Left ventricle myocardium inferior (tissue), 1 donor: Measurements from ENCODE around the gene SLC29A1. TPM values are rescaled to one million over a fixed set of nuclear protein-coding genes. Genes with fewer than 3 reads are reported as not detected.

Experiments
- DNase-seq: peaks from one replicate; pipeline ENCODE4 v3.0.0-alpha.2; 2020
- H3K27ac ChIP-seq: fragments of 200-600 bp; replicated peaks from 2 replicates; pipeline ENCODE4 v1.8.0; 2021
- H3K27me3 ChIP-seq: fragments of 200-600 bp; 2 replicates; pipeline ENCODE4 v1.8.0; 2021; ENCODE audit warnings: low read depth
- H3K36me3 ChIP-seq: fragments of 200-600 bp; 2 replicates; pipeline ENCODE4 v1.8.0; 2021
- H3K4me1 ChIP-seq: fragments of 200-600 bp; 2 replicates; pipeline ENCODE4 v1.8.0; 2021
- H3K4me3 ChIP-seq: fragments of 200-600 bp; 2 replicates; pipeline ENCODE4 v1.8.0; 2021; ENCODE audit warnings: mild to moderate bottlenecking, moderate library complexity
- H3K9me3 ChIP-seq: fragments of 200-600 bp; replicated peaks from 2 replicates; pipeline ENCODE4 v1.8.0; 2021
- CTCF ChIP-seq: fragments of 200-600 bp; IDR thresholded peaks from 2 replicates; pipeline ENCODE4 v1.8.0; 2021; ENCODE audit warnings: antibody characterized with exemption, mild to moderate bottlenecking, borderline replicate concordance
- intact Hi-C: fragments of 100-400 bp; cut with micrococcal nuclease; formaldehyde crosslinking; loops from one replicate; pipeline ENCODE4 v1.11.0; 2022
- total RNA-seq: library from RNA; stranded (reverse); fragmentation: NEBNext Ultra II Directional; extraction: Animal tissue kit (Norgen Biotek cat#: 25700); gene quantifications from one replicate; pipeline ENCODE4 v1.2.1, GENCODE V29; 2021
- donor health status: DM: no; HTN: yes; CAD: no; lungs with severe emphysema.

SLC29A1 gene
- total RNA-seq, 1 donor from 2014 or later = 154 TPM

- H3K4me3 ChIP-seq = peak within 1 kb of the TSS; percentile 81
- TF ChIP-seq CTCF = peak; percentile 36
- peak within 1 kb of the TSS; percentile 82 for H3K27ac ChIP-seq
- no peaks in the 10 kb centered on the region for H3K9me3 ChIP-seq
- peaks cover 22% of the 10 kb centered on the region for H3K27me3 ChIP-seq
- peaks cover 2% of the 10 kb centered on the region for H3K36me3 ChIP-seq
- peak; percentile 97 for DNase-seq
- peaks cover 36% of the 10 kb centered on the region for H3K4me1 ChIP-seq
- intact Hi-C loops = no loop called here
These were observed 41.8 kb downstream of the SLC29A1 start, which contains the start of gene NFKBIE for GRCh38 chr6:44265007-44265721. Gene NFKBIE (minus strand): TSS chr6:44265551. CDS start chr6:44265346, 205 bp downstream.

GRCh38 chr6:44265722-44266233 lies 42.4 kb downstream of the SLC29A1 start:
- H3K36me3 ChIP-seq = no peaks in the 10 kb centered on the region
- H3K4me3 ChIP-seq = peak overlapping the region; percentile 81
- TF ChIP-seq CTCF = no peak
- intact Hi-C loops = no loop called here
- peaks cover 28% of the 10 kb centered on the region for H3K27me3 ChIP-seq
- H3K9me3 ChIP-seq = no peaks in the 10 kb centered on the region
- DNase-seq = no peak
- peaks cover 39% of the 10 kb centered on the region for H3K4me1 ChIP-seq
- peak overlapping the region; percentile 82 for H3K27ac ChIP-seq

- no peak for DNase-seq
- Histone ChIP-seq H3K4me3 (no peak overlapping the region), H3K27me3 (peaks cover 34% of the 10 kb centered on the region), H3K27ac (no peak overlapping the region), H3K9me3 (no peaks in the 10 kb centered on the region), H3K4me1 (peaks cover 39% of the 10 kb centered on the region), H3K36me3 (no peaks in the 10 kb centered on the region)
- intact Hi-C loops = no loop called here
- TF ChIP-seq CTCF = no peak
These were observed 43.0 kb downstream of the SLC29A1 start for GRCh38 chr6:44266347-44266746.

GRCh38 chr6:44267252-44267651 lies 43.9 kb downstream of the SLC29A1 start:
- Histone ChIP-seq H3K4me1 (peaks cover 39% of the 10 kb centered on the region), H3K27ac (no peak overlapping the region), H3K9me3 (no peaks in the 10 kb centered on the region), H3K27me3 (peaks cover 43% of the 10 kb centered on the region), H3K4me3 (no peak overlapping the region), H3K36me3 (no peaks in the 10 kb centered on the region)
- no peak for TF ChIP-seq CTCF
- intact Hi-C loops = no loop called here
- no peak for DNase-seq

- TF ChIP-seq CTCF = peak; percentile 93
- Histone ChIP-seq H3K4me3 (no peak overlapping the region), H3K27me3 (peaks cover 52% of the 10 kb centered on the region), H3K9me3 (no peaks in the 10 kb centered on the region), H3K4me1 (peaks cover 30% of the 10 kb centered on the region), H3K27ac (no peak overlapping the region), H3K36me3 (no peaks in the 10 kb centered on the region)
- intact Hi-C loops = no loop called here
- no peak for DNase-seq
These were observed 44.8 kb downstream of the SLC29A1 start for GRCh38 chr6:44268095-44268628.
